GM13976 (cell line): ENCODE measurements around the gene TMEM200C.

Source experiments
- DNase-seq: peaks from one replicate; pipeline ENCODE4 v3.0.0; 2012; ENCODE audit warnings: low spot score
- CTCF ChIP-seq: IDR thresholded peaks from 2 replicates; pipeline ENCODE4 v1.5.1; 2012; ENCODE audit warnings: borderline replicate concordance, mild to moderate bottlenecking; ENCODE audit not compliant: insufficient read depth; ENCODE audit errors: extremely low read depth, missing control alignments, control extremely low read depth
- in situ Hi-C: fragments of 300-500 bp; cut with MboI; formaldehyde crosslinking; loops from one replicate; pipeline ENCODE4 v1.12.0; 2022; ENCODE audit warnings: low sequenced_read_pairs, mixed read lengths, inconsistent platforms; ENCODE audit not compliant: unreplicated experiment

The TMEM200C gene

GRCh38 chr18:5895299-5895875 is at the start of gene TMEM200C:
Gene TMEM200C (minus strand): TSS chr18:5895522. CDS start chr18:5892063, 3,459 bp downstream.
- no peak for TF ChIP-seq CTCF
- in situ Hi-C loops = loop anchor here (10.0 kb wide), 1 partner anchor 319 kb away; no protein-coding TSS in a partner anchor
- DNase-seq = peak; percentile 82

GRCh38 chr18:5944448-5944847 is 49.1 kb upstream of the TMEM200C start:
- TF ChIP-seq CTCF = no peak
- in situ Hi-C loops = no loop called here
- no peak for DNase-seq

- in situ Hi-C loops = no loop called here
- TF ChIP-seq CTCF = no peak
- DNase-seq = no peak
These were observed 48.2 kb upstream of the TMEM200C start for GRCh38 chr18:5943514-5943913.

GRCh38 chr18:5942591-5942990 is 47.3 kb upstream of the TMEM200C start:
- in situ Hi-C loops = no loop called here
- DNase-seq = no peak
- no peak for TF ChIP-seq CTCF

- no peak for DNase-seq
These were observed 46.6 kb upstream of the TMEM200C start for GRCh38 chr18:5941890-5942289.

GRCh38 chr18:5939801-5940667 is 44.7 kb upstream of the TMEM200C start:
- in situ Hi-C loops = no loop called here
- no peak for DNase-seq
- TF ChIP-seq CTCF = no peak

More at GRCh38 chr18:5941890-5942289, 46.6 kb upstream of the TMEM200C start:
- in situ Hi-C loops = no loop called here
- TF ChIP-seq CTCF = no peak

GRCh38 chr18:5937795-5938194 is 42.5 kb upstream of the TMEM200C start:
- in situ Hi-C loops = no loop called here
- no peak for TF ChIP-seq CTCF
- no peak for DNase-seq
